GM18511 (cell line): ENCODE measurements around the gene PRDM4.
"Not testable (repeated sequence)": the region's sequence is repeated elsewhere in the genome, so short reads cannot be mapped to it uniquely, and the experiment has no call there.

ENCODE experiments used
- ATAC-seq: cut with Tn5 transposase; IDR thresholded peaks from one replicate; pipeline ENCODE4 v1.9.1; 2021; ENCODE audit warnings: mild to moderate bottlenecking, moderate library complexity; ENCODE audit not compliant: unreplicated experiment

PRDM4 gene

DNA sequence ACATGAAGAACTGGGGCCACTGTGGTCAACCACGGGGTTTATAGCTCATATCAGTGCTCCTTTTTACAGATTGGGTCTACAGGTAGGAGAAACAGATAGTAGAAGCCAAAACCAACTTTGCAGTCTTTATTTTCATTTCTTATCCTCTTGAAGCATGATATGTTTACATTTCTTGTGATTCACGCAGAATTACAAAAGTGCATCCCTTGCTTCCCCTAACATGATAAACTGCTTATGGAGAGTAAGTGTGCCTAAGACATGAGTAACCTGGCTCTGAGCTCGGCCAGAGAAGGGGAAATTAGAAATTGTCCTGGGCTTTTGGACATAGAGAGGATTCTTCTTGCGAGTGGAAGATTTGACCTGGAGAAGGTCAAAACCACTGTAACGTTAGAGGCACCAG, 56.9 kb downstream of the PRDM4 start:
- ATAC-seq = no peak

DNA sequence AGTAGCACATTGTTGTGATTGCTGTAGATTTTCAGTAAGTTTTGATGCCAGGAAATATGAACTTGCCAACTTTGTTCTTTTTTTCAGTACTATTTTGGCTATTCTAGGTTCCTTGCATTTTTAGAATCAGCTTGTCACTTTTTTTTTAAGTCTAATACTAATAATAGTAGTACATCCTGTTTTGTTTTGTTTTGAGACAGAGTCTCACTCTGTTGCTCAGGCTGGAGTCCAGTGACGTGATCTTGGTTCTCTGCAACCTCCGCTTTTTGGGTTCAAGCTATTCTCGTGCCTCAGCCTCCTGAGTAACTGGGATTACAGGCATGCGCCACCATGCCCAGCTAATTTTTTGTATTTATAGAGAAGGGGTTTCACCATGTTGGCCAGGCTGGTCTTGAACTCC, 58.8 kb downstream of the PRDM4 start:
- ATAC-seq = no peak

DNA sequence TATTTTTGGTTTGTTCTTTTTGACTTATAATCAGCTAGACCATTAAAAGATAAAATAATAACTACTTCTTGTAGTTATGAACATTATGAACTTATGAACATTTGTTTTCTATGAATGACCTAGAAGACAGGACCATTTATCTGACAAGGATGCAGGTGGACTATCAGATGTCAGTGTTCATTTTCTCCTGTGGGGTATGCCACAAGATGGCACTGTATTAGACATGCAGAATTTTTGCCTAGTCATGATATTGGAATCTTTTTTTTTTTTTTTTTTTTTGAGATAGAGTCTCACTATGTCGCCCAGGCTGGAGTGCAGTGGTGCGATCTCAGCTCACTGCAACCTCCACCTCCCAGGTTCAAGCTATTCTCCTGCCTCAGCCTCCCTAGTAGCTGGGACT, 65.2 kb downstream of the PRDM4 start:
- ATAC-seq = not testable (repeated sequence)

DNA sequence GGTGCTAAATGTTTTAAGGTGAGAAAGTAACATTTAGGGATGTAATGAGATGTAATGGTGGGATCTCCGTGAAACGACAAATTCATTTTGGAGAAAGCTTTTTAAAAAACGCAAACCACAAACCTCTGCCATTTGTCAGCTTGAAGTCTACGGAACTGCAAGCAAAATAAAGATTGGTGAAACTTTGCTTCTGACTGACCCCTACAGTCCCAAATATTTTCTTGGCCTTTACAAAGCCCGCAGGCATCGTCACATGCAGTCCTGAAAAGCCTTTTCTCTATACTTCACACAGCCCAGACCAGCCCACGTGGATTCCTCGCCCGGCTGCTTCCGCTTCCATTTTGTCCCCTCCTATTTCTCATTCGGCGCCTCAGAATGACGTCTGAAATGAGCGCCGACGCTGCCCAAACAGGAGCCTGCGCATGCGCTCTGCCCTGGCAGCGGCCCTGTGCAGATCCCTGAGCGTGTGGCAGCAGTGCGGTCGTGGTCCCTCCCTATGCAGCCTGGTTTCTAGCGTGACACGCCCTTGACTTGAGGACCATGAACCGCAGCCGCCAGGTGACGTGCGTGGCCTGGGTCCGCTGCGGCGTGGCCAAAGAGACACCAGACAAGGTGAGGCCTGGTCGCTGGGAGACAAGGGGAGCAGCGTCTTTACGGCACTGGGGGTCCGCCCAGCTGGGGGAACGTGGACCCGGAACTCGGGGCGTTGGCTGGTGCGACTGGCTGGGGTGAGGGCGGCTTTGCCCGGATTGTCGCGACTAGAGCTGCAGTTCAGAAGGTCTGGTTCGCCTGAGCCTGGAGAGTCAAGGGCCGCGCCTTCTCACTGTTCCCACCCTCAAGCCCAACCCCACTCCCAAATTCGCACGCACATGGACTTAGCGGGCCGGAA, 75.3 kb downstream of the PRDM4 start, which contains the start of gene PWP1:
Gene PWP1, plus strand, starts transcription at position 440 of the 889 bp plus-strand sequence. Its CDS starts 101 bp downstream, at position 541.
- peak; percentile 93 for ATAC-seq

DNA sequence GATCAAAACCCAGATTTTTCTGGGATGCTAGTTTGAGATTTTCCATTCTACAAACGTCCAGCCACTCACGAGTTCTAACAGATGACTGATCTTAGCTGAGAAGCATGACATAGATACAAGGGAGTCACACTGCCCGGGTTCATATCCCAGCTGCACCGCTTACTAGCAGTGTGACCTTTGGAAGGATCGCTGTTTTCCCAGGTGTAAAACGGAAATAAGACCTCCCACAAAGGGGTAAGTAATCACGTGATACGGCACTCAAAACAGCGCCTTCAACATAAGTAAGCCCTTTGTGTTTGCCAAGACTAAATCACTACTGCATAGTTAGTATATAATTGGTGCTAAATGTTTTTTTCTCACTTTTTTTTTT, 76.0 kb downstream of the PRDM4 start:
- ATAC-seq = no peak

DNA sequence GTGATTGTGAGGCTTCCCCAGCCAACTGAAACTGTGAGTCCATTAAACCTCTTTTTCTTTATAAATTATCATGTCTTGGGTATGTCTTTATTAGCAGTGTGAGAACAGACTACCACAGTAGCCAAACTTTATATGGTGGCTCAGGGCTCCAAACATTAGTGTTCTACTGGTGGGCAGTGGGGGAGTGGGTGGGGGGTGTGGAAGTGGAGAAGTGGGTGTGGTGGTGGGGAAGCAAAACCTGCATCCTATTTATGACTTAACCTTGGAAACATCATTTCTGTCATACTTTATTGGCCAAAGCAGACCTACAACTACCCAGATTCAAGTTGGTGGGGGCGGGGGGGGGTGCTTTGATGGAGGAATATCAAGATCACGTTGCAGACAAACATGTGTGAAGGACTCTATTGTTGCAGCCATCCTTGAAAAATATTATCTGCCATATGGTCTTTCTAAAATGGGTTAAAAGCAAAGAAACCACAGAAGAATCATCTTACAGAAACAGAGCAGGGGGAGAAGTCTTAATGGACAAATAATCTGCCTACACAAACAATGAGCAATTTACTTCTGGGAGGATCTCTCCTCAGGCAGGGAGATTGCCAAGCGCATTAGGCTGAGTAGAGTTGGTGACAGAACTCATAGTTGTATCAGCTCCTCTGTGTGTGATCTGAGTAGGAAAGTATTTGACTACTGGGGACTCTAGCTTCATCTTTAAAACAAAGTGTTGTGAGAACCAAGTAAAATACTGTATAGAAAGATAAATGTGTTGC, 76.7 kb downstream of the PRDM4 start:
- ATAC-seq = no peak
